NT2/D1 (cell line): ENCODE data around the gene SCAF8.

ENCODE experiments used
- YY1 ChIP-seq: IDR thresholded peaks from 2 replicates; pipeline ENCODE4 v1.6.1; 2011; ENCODE audit not compliant: insufficient read length, insufficient read depth
- ZNF274 ChIP-seq: IDR thresholded peaks from 2 replicates; pipeline ENCODE4 v1.6.1; 2011; ENCODE audit warnings: mild to moderate bottlenecking, low read depth, low read length

- TF ChIP-seq ZNF274 (no peak), YY1 (no peak)
These were observed 24.9 kb downstream of the SCAF8 start for GRCh38 chr6:154758125-154758524.
